HL-60 (cell line): ENCODE results near the gene MAPK10.

Experiments
- CTCF ChIP-seq: IDR thresholded peaks from one replicate; pipeline ENCODE4 v1.5.1; 2011; ENCODE audit warnings: low read length, control low read depth, inconsistent platforms; ENCODE audit not compliant: insufficient read depth
- POLR2AphosphoS5 ChIP-seq: IDR thresholded peaks from 2 replicates; pipeline ENCODE4 v1.6.1; 2012; ENCODE audit warnings: low read depth

DNA sequence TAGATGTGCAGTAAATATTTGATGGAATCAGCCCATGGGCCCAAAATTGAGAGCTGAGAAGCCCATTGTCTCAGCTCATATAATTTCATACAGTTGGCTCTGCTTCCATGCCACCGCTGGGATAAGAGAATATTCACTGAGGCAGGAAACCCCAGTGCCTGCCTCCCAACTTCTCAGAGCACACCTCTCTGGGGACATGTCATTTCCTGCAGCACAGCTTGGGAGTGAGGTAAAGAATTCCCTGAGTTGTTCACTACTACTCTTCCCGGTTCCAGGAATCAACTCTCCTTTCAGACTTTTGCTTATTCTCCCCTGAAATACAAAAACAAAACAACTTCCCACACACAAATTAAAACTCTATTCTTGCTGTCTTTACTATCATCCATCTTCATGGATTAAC is 389.3 kb downstream of the MAPK10 start:
- TF ChIP-seq POLR2AphosphoS5 (no peak), CTCF (no peak)
